Measurements from ENCODE around the gene TNFRSF25. TPM values are rescaled to one million over a fixed set of nuclear protein-coding genes. Genes with fewer than 3 reads are reported as not detected.

Gene TNFRSF25
- total and polyA plus RNA-seq, 2 donors (not counting 1 experiment from before 2014, with no cell fraction given): 0.24 to 1.5 TPM

GRCh38 chr1:6427441-6428390, 38.3 kb downstream of the TNFRSF25 start:
- no peak overlapping the region for H2AFZ ChIP-seq (ENCODE audit: low read length)
- no peak for DNase-seq (ENCODE audit: low read depth in 2 of 2)
- no peaks in the 10 kb centered on the region for H3K9me3 ChIP-seq (ENCODE audit: control insufficient read depth, insufficient read depth, low read depth, low read length)
- H3K4me1 ChIP-seq (ENCODE audit: control insufficient read depth, extremely low read depth, insufficient read depth, low read length): no peaks in the 10 kb centered on the region
- H3K4me3 ChIP-seq (replicated peaks in 1 of 4; ENCODE audit: control extremely low read depth in 1 of 4, insufficient read depth in 1 of 4, low read depth in 3 of 4, low read length in 4 of 4): no peak overlapping the region
- H3K4me2 ChIP-seq (ENCODE audit: extremely low read depth, insufficient read depth, low read length): no peak overlapping the region
- H3K36me3 ChIP-seq (ENCODE audit: control insufficient read depth, insufficient read depth, low read length): no peaks in the 10 kb centered on the region
- H3K27ac ChIP-seq (ENCODE audit: insufficient read depth, low read length): no peak overlapping the region
- TF ChIP-seq EZH2 (IDR thresholded peaks at IDR 0.05; ENCODE audit: low read length, missing control alignments) (no peak), CTCF (conservative IDR thresholded peaks at IDR 0.05 in 1 of 2, IDR thresholded peaks at IDR 0.05 in 1 of 2; ENCODE audit: low read depth in 1 of 2, low read length in 2 of 2) (no peak)
- H4K20me1 ChIP-seq (ENCODE audit: control insufficient read depth, extremely low read depth, insufficient read depth, low read length): no peaks in the 10 kb centered on the region
- H3K9ac ChIP-seq (ENCODE audit: insufficient read depth, low read length): no peak overlapping the region
- no peaks in the 10 kb centered on the region for H3K79me2 ChIP-seq (ENCODE audit: control insufficient read depth, insufficient read depth, low read length)
- H3K27me3 ChIP-seq (ENCODE audit: control insufficient read depth, insufficient read depth, low read length): peaks cover 32% of the 10 kb centered on the region

GRCh38 chr1:6426972-6427350, 39.0 kb downstream of the TNFRSF25 start:
- no peaks in the 10 kb centered on the region for H3K4me1 ChIP-seq (ENCODE audit: control insufficient read depth, extremely low read depth, insufficient read depth, low read length)
- DNase-seq (ENCODE audit: low read depth in 2 of 2): no peak
- peaks cover 34% of the 10 kb centered on the region for H3K27me3 ChIP-seq (ENCODE audit: control insufficient read depth, insufficient read depth, low read length)
- no peak overlapping the region for H2AFZ ChIP-seq (ENCODE audit: low read length)
- no peaks in the 10 kb centered on the region for H4K20me1 ChIP-seq (ENCODE audit: control insufficient read depth, extremely low read depth, insufficient read depth, low read length)
- H3K79me2 ChIP-seq (ENCODE audit: control insufficient read depth, insufficient read depth, low read length): no peaks in the 10 kb centered on the region
- H3K27ac ChIP-seq (ENCODE audit: insufficient read depth, low read length): no peak overlapping the region
- no peaks in the 10 kb centered on the region for H3K36me3 ChIP-seq (ENCODE audit: control insufficient read depth, insufficient read depth, low read length)
- H3K9ac ChIP-seq (ENCODE audit: insufficient read depth, low read length): no peak overlapping the region
- H3K4me3 ChIP-seq (replicated peaks in 1 of 4; ENCODE audit: control extremely low read depth in 1 of 4, insufficient read depth in 1 of 4, low read depth in 3 of 4, low read length in 4 of 4): no peak overlapping the region
- no peaks in the 10 kb centered on the region for H3K9me3 ChIP-seq (ENCODE audit: control insufficient read depth, insufficient read depth, low read depth, low read length)
- TF ChIP-seq EZH2 (IDR thresholded peaks at IDR 0.05; ENCODE audit: low read length, missing control alignments): no peak
- no peak for TF ChIP-seq CTCF (conservative IDR thresholded peaks at IDR 0.05 in 1 of 2, IDR thresholded peaks at IDR 0.05 in 1 of 2; ENCODE audit: low read depth in 1 of 2, low read length in 2 of 2)
- H3K4me2 ChIP-seq (ENCODE audit: extremely low read depth, insufficient read depth, low read length): no peak overlapping the region

- no peak for TF ChIP-seq EZH2 (IDR thresholded peaks at IDR 0.05; ENCODE audit: low read length, missing control alignments)
- TF ChIP-seq CTCF (conservative IDR thresholded peaks at IDR 0.05 in 1 of 2, IDR thresholded peaks at IDR 0.05 in 1 of 2; ENCODE audit: low read depth in 1 of 2, low read length in 2 of 2): no peak
- Histone ChIP-seq H3K4me3 (replicated peaks in 1 of 4; ENCODE audit: control extremely low read depth in 1 of 4, insufficient read depth in 1 of 4, low read depth in 3 of 4, low read length in 4 of 4) (no peak overlapping the region), H3K9ac (ENCODE audit: insufficient read depth, low read length) (no peak overlapping the region), H2AFZ (ENCODE audit: low read length) (no peak overlapping the region), H3K9me3 (ENCODE audit: control insufficient read depth, insufficient read depth, low read depth, low read length) (no peaks in the 10 kb centered on the region), H3K4me2 (ENCODE audit: extremely low read depth, insufficient read depth, low read length) (no peak overlapping the region), H3K36me3 (ENCODE audit: control insufficient read depth, insufficient read depth, low read length) (no peaks in the 10 kb centered on the region), H3K4me1 (ENCODE audit: control insufficient read depth, extremely low read depth, insufficient read depth, low read length) (no peaks in the 10 kb centered on the region), H3K27me3 (ENCODE audit: control insufficient read depth, insufficient read depth, low read length) (peaks cover 37% of the 10 kb centered on the region), H3K27ac (ENCODE audit: insufficient read depth, low read length) (no peak overlapping the region), H3K79me2 (ENCODE audit: control insufficient read depth, insufficient read depth, low read length) (no peaks in the 10 kb centered on the region), H4K20me1 (ENCODE audit: control insufficient read depth, extremely low read depth, insufficient read depth, low read length) (no peaks in the 10 kb centered on the region)
- DNase-seq (ENCODE audit: low read depth in 2 of 2): no peak
Measured at GRCh38 chr1:6426277-6426971, 39.5 kb downstream of the TNFRSF25 start.

All from fibroblast of lung (primary cell).